GM12878 (cell line): ENCODE results near the gene GPR87. TPM values are rescaled to one million over a fixed set of nuclear protein-coding genes. Genes with fewer than 3 reads are reported as not detected.

Experiments used
- MTA3 ChIP-seq: IDR thresholded peaks from 2 replicates; pipeline ENCODE4 v1.6.1; 2012; ENCODE audit warnings: low read length, inconsistent platforms, borderline replicate concordance
- POLR2AphosphoS2 ChIP-seq: IDR thresholded peaks from 2 replicates; pipeline ENCODE4 v1.6.1; 2011; ENCODE audit warnings: low read depth, mild to moderate bottlenecking, low read length, improper control_type of control experiment, moderate library complexity
- SIX5 ChIP-seq: IDR thresholded peaks from 2 replicates; pipeline ENCODE4 v1.6.1; 2011; ENCODE audit warnings: mild to moderate bottlenecking, low read depth, low read length, moderate library complexity; ENCODE audit not compliant: severe bottlenecking
- TAF1 ChIP-seq: IDR thresholded peaks from 2 replicates; pipeline ENCODE4 v1.6.1; 2011; ENCODE audit warnings: mild to moderate bottlenecking, low read depth, low read length, borderline replicate concordance
- TCF3 ChIP-seq: IDR thresholded peaks from 2 replicates; pipeline ENCODE4 v1.6.1; 2012; ENCODE audit warnings: low read depth, mild to moderate bottlenecking, low read length, borderline replicate concordance; ENCODE audit not compliant: insufficient read depth
- polyA plus RNA-seq, 11 experiments: library from polyadenylated mRNA; depleted of rRNA in 4 of 11; unstranded in 6 of 11; stranded (reverse) in 5 of 11; fragments of >200 nt; fragmentation: Nextera tagmentation in 4 of 11; fragmentation: Illumina TruSeq in 1 of 11; extraction: Ambion mirVana in 4 of 11; extraction: Trizol in 1 of 11; gene quantifications; 1 replicate in 1 of 11; 2 replicates in 10 of 11; pipeline versions ENCODE4 v1.2.1 to v1.2.3, GENCODE V29; 2011 to 2016; ENCODE audit warnings: inconsistent platforms in 2 of 11, missing spikeins in 2 of 11, low read depth in 1 of 11
- total RNA-seq, 4 experiments: library from RNA; depleted of rRNA in 3 of 4; stranded (reverse); fragments of >200 nt in 3 of 4; fragmentation: Illumina TruSeq in 1 of 4; extraction: Trizol in 1 of 4; gene quantifications; 2 replicates each; pipeline versions ENCODE4 v1.2.1 to v1.2.3, GENCODE V29; 2013 to 2021
- TF ChIP-seq, protein P1 (sequence below): fragments of 450-650 bp; IDR thresholded peaks from 2 replicates; pipeline ENCODE4 v1.6.1; 2017; ENCODE audit warnings: mild to moderate bottlenecking, low read depth, inconsistent platforms; ENCODE audit not compliant: poor library complexity, severe bottlenecking
- TF ChIP-seq, protein P2 (sequence below): IDR thresholded peaks from 2 replicates; pipeline ENCODE4 v1.6.1; 2011; ENCODE audit warnings: borderline replicate concordance, low read depth, mild to moderate bottlenecking, moderate library complexity, low read length; ENCODE audit not compliant: insufficient read depth, poor library complexity, severe bottlenecking
- TF ChIP-seq, protein P3 (sequence below): IDR thresholded peaks from 2 replicates; pipeline ENCODE4 v1.6.1; 2011; ENCODE audit warnings: mild to moderate bottlenecking, low read depth, low read length, moderate library complexity; ENCODE audit not compliant: insufficient replicate concordance

The GPR87 gene
- total and polyA plus RNA-seq, 10 of the 15 experiments (the other 5 are each of a cell fraction or from before 2014, with no cell fraction given): 0.06 to 0.27 (median 0.16) TPM; not detected in 5

- TF ChIP-seq, protein P1, sequence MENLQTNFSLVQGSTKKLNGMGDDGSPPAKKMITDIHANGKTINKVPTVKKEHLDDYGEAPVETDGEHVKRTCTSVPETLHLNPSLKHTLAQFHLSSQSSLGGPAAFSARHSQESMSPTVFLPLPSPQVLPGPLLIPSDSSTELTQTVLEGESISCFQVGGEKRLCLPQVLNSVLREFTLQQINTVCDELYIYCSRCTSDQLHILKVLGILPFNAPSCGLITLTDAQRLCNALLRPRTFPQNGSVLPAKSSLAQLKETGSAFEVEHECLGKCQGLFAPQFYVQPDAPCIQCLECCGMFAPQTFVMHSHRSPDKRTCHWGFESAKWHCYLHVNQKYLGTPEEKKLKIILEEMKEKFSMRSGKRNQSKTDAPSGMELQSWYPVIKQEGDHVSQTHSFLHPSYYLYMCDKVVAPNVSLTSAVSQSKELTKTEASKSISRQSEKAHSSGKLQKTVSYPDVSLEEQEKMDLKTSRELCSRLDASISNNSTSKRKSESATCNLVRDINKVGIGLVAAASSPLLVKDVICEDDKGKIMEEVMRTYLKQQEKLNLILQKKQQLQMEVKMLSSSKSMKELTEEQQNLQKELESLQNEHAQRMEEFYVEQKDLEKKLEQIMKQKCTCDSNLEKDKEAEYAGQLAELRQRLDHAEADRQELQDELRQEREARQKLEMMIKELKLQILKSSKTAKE: no peak
- no peak for TF ChIP-seq MTA3
- no peak for TF ChIP-seq TCF3
- no peak for TF ChIP-seq POLR2AphosphoS2
- TF ChIP-seq, protein P2, sequence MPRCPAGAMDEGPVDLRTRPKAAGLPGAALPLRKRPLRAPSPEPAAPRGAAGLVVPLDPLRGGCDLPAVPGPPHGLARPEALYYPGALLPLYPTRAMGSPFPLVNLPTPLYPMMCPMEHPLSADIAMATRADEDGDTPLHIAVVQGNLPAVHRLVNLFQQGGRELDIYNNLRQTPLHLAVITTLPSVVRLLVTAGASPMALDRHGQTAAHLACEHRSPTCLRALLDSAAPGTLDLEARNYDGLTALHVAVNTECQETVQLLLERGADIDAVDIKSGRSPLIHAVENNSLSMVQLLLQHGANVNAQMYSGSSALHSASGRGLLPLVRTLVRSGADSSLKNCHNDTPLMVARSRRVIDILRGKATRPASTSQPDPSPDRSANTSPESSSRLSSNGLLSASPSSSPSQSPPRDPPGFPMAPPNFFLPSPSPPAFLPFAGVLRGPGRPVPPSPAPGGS: no peak
- TF ChIP-seq, protein P3, sequence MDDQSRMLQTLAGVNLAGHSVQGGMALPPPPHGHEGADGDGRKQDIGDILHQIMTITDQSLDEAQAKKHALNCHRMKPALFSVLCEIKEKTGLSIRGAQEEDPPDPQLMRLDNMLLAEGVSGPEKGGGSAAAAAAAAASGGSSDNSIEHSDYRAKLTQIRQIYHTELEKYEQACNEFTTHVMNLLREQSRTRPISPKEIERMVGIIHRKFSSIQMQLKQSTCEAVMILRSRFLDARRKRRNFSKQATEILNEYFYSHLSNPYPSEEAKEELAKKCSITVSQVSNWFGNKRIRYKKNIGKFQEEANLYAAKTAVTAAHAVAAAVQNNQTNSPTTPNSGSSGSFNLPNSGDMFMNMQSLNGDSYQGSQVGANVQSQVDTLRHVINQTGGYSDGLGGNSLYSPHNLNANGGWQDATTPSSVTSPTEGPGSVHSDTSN: no peak
- no peak for TF ChIP-seq TAF1
- no peak for TF ChIP-seq SIX5
Measured at GRCh38 chr3:151259664-151260063, 57.0 kb downstream of the GPR87 start (continued).
